ENCODE data around the gene CLPTM1L.

CLPTM1L gene

GRCh38 chr5:1344975-1345838 lies at the start of gene CLPTM1L:
TSS of gene CLPTM1L (minus strand) at chr5:1345099. CDS start at chr5:1344841, 258 bp downstream.
- DNase-seq (ENCODE audit: low read depth in 2 of 2), result peak; percentile 69 to 80

GRCh38 chr5:1393571-1394501 lies 48.9 kb upstream of the CLPTM1L start:
- DNase-seq (ENCODE audit: low read depth in 2 of 2), result no peak

GRCh38 chr5:1392801-1393565 lies 48.1 kb upstream of the CLPTM1L start:
- DNase-seq (ENCODE audit: low read depth in 2 of 2), result no peak

GRCh38 chr5:1392261-1392660 lies 47.4 kb upstream of the CLPTM1L start:
- no peak for DNase-seq (ENCODE audit: low read depth in 2 of 2)

- DNase-seq (ENCODE audit: low read depth in 2 of 2), result no peak
Observed at GRCh38 chr5:1391691-1392090, 46.8 kb upstream of the CLPTM1L start.

- DNase-seq (ENCODE audit: low read depth in 2 of 2), result no peak
Observed at GRCh38 chr5:1390861-1391600, 46.1 kb upstream of the CLPTM1L start.

GRCh38 chr5:1390333-1390732 lies 45.4 kb upstream of the CLPTM1L start:
- no peak for DNase-seq (ENCODE audit: low read depth in 2 of 2)

GRCh38 chr5:1388383-1388967 lies 43.6 kb upstream of the CLPTM1L start:
- DNase-seq (ENCODE audit: low read depth in 2 of 2), result no peak

- DNase-seq (ENCODE audit: low read depth in 2 of 2), result no peak
Observed at GRCh38 chr5:1387876-1388275, 43.0 kb upstream of the CLPTM1L start.

GRCh38 chr5:1387059-1387755 lies 42.3 kb upstream of the CLPTM1L start:
- no peak for DNase-seq (ENCODE audit: low read depth in 2 of 2)

GRCh38 chr5:1386274-1386717 lies 41.4 kb upstream of the CLPTM1L start:
- DNase-seq (ENCODE audit: low read depth in 2 of 2), result peak; percentile 43

GRCh38 chr5:1385395-1386273 lies 40.7 kb upstream of the CLPTM1L start:
- peak; percentile 71 to 74 for DNase-seq (ENCODE audit: low read depth in 2 of 2)

GRCh38 chr5:1384521-1384920 lies 39.6 kb upstream of the CLPTM1L start:
- DNase-seq (ENCODE audit: low read depth in 2 of 2), result no peak

GRCh38 chr5:1383886-1384401 lies 39.0 kb upstream of the CLPTM1L start:
- DNase-seq (ENCODE audit: low read depth in 2 of 2), result no peak

- DNase-seq (ENCODE audit: low read depth in 2 of 2), result no peak
Observed at GRCh38 chr5:1383344-1383743, 38.4 kb upstream of the CLPTM1L start.

- DNase-seq (ENCODE audit: low read depth in 2 of 2), result no peak
Observed at GRCh38 chr5:1382248-1382700, 37.4 kb upstream of the CLPTM1L start.

GRCh38 chr5:1381370-1382247 lies 36.7 kb upstream of the CLPTM1L start:
- no peak for DNase-seq (ENCODE audit: low read depth in 2 of 2)

GRCh38 chr5:1380910-1381309 lies 36.0 kb upstream of the CLPTM1L start:
- no peak for DNase-seq (ENCODE audit: low read depth in 2 of 2)

All from stimulated activated CD8-positive, alpha-beta memory T cell treated with anti-CD3 and anti-CD28 coated beads, Interleukin-7, amount 100 ng/mL, for 1 hour (primary cell).